OCI-LY1 (cell line): Measurements from ENCODE around the gene FANCG.

ENCODE experiments used
- EZH2 ChIP-seq: fragments of 200-600 bp; sonication (generic), shearing (Covaris generic); IDR thresholded peaks from 2 replicates; pipeline ENCODE4 v1.8.0; 2017; ENCODE audit warnings: borderline replicate concordance, mixed run types, mild to moderate bottlenecking, antibody characterized with exemption, low read length, moderate library complexity, mixed read lengths
- TF ChIP-seq, protein P1 (sequence below): fragments of 200-600 bp; sonication (generic), shearing (Covaris generic); IDR thresholded peaks from 2 replicates; pipeline ENCODE4 v1.5.1; 2017; ENCODE audit warnings: mild to moderate bottlenecking, antibody characterized with exemption, low read length, moderate library complexity, mixed read lengths

GRCh38 chr9:35114840-35115628 lies 35.3 kb upstream of the FANCG start:
- TF ChIP-seq, protein P1, sequence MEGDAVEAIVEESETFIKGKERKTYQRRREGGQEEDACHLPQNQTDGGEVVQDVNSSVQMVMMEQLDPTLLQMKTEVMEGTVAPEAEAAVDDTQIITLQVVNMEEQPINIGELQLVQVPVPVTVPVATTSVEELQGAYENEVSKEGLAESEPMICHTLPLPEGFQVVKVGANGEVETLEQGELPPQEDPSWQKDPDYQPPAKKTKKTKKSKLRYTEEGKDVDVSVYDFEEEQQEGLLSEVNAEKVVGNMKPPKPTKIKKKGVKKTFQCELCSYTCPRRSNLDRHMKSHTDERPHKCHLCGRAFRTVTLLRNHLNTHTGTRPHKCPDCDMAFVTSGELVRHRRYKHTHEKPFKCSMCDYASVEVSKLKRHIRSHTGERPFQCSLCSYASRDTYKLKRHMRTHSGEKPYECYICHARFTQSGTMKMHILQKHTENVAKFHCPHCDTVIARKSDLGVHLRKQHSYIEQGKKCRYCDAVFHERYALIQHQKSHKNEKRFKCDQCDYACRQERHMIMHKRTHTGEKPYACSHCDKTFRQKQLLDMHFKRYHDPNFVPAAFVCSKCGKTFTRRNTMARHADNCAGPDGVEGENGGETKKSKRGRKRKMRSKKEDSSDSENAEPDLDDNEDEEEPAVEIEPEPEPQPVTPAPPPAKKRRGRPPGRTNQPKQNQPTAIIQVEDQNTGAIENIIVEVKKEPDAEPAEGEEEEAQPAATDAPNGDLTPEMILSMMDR, result no peak
- no peak for TF ChIP-seq EZH2
